ENCODE data around the gene ZBTB16. TPM values are rescaled to one million over a fixed set of nuclear protein-coding genes. Genes with fewer than 3 reads are reported as not detected.

ZBTB16 gene
- total RNA-seq, 2 donors from 2014 or later: 17.2 to 20.7 TPM

GRCh38 chr11:114289779-114290178, 230.3 kb downstream of the ZBTB16 start:
- peaks cover 5% of the 10 kb centered on the region for H3K4me1 Mint-ChIP-seq
- H3K27ac Mint-ChIP-seq: no peak overlapping the region
- no peak for DNase-seq
- peaks cover 2% of the 10 kb centered on the region for H3K36me3 Mint-ChIP-seq (ENCODE audit: low read depth)
- no peak for ATAC-seq
- H3K27me3 Mint-ChIP-seq: peaks cover 31% of the 10 kb centered on the region
- H3K9me3 ChIP-seq (ENCODE audit: control insufficient read depth, low read length, poor library complexity, severe bottlenecking): no peaks in the 10 kb centered on the region
- no peak overlapping the region for H3K4me3 Mint-ChIP-seq

GRCh38 chr11:114290503-114291235, 231.2 kb downstream of the ZBTB16 start:
- peaks cover 5% of the 10 kb centered on the region for H3K4me1 Mint-ChIP-seq

GRCh38 chr11:114291381-114291780, 231.9 kb downstream of the ZBTB16 start:
- Mint-ChIP-seq H3K36me3 (ENCODE audit: low read depth) (peaks cover 2% of the 10 kb centered on the region), H3K4me1 (peaks cover 7% of the 10 kb centered on the region), H3K4me3 (peak overlapping the region; percentile 3), H3K27ac (peak overlapping the region; percentile 65), H3K27me3 (peaks cover 37% of the 10 kb centered on the region)
- no peaks in the 10 kb centered on the region for H3K9me3 ChIP-seq (ENCODE audit: control insufficient read depth, low read length, poor library complexity, severe bottlenecking)
- DNase-seq (no peak), ATAC-seq (no peak)

More at GRCh38 chr11:114290503-114291235, 231.2 kb downstream of the ZBTB16 start:
- no peak overlapping the region for H3K4me3 Mint-ChIP-seq
- H3K9me3 ChIP-seq (ENCODE audit: control insufficient read depth, low read length, poor library complexity, severe bottlenecking): no peaks in the 10 kb centered on the region
- no peak overlapping the region for H3K27ac Mint-ChIP-seq
- peaks cover 2% of the 10 kb centered on the region for H3K36me3 Mint-ChIP-seq (ENCODE audit: low read depth)
- ATAC-seq: no peak
- DNase-seq: no peak
- H3K27me3 Mint-ChIP-seq: peaks cover 31% of the 10 kb centered on the region

- Mint-ChIP-seq H3K4me3 (peak overlapping the region; percentile 42), H3K4me1 (peaks cover 7% of the 10 kb centered on the region)
Measured at GRCh38 chr11:114291842-114292680, 232.6 kb downstream of the ZBTB16 start.

GRCh38 chr11:114293201-114293711, 233.7 kb downstream of the ZBTB16 start:
- DNase-seq (no peak), ATAC-seq (no peak)
- Mint-ChIP-seq H3K4me3 (no peak overlapping the region), H3K27me3 (peaks cover 38% of the 10 kb centered on the region), H3K36me3 (ENCODE audit: low read depth) (peaks cover 2% of the 10 kb centered on the region), H3K27ac (no peak overlapping the region), H3K4me1 (peaks cover 7% of the 10 kb centered on the region)
- no peaks in the 10 kb centered on the region for H3K9me3 ChIP-seq (ENCODE audit: control insufficient read depth, low read length, poor library complexity, severe bottlenecking)

More at GRCh38 chr11:114291842-114292680, 232.6 kb downstream of the ZBTB16 start:
- Mint-ChIP-seq H3K27me3 (peaks cover 38% of the 10 kb centered on the region), H3K36me3 (ENCODE audit: low read depth) (peaks cover 2% of the 10 kb centered on the region), H3K27ac (peak overlapping the region; percentile 65)
- no peak for DNase-seq
- ATAC-seq: no peak
- no peaks in the 10 kb centered on the region for H3K9me3 ChIP-seq (ENCODE audit: control insufficient read depth, low read length, poor library complexity, severe bottlenecking)

GRCh38 chr11:114295676-114296604, 236.4 kb downstream of the ZBTB16 start, which contains the start of gene NNMT:
Gene NNMT (plus strand): TSS chr11:114296399. CDS start chr11:114296557, 158 bp downstream.
- peaks cover 7% of the 10 kb centered on the region for H3K4me1 Mint-ChIP-seq
- H3K27ac Mint-ChIP-seq: no peak within 1 kb of the TSS
- ATAC-seq (no peak), DNase-seq (no peak)
- peak within 1 kb of the TSS; percentile 25 for H3K4me3 Mint-ChIP-seq
- peaks cover 2% of the 10 kb centered on the region for H3K36me3 Mint-ChIP-seq (ENCODE audit: low read depth)
- peaks cover 26% of the 10 kb centered on the region for H3K27me3 Mint-ChIP-seq
- no peaks in the 10 kb centered on the region for H3K9me3 ChIP-seq (ENCODE audit: control insufficient read depth, low read length, poor library complexity, severe bottlenecking)

GRCh38 chr11:114296605-114297372, 237.3 kb downstream of the ZBTB16 start:
- no peak for DNase-seq
- peaks cover 3% of the 10 kb centered on the region for H3K36me3 Mint-ChIP-seq (ENCODE audit: low read depth)
- no peaks in the 10 kb centered on the region for H3K9me3 ChIP-seq (ENCODE audit: control insufficient read depth, low read length, poor library complexity, severe bottlenecking)
- H3K4me1 Mint-ChIP-seq: peaks cover 4% of the 10 kb centered on the region
- ATAC-seq: no peak
- peaks cover 24% of the 10 kb centered on the region for H3K27me3 Mint-ChIP-seq
- H3K4me3 Mint-ChIP-seq: no peak overlapping the region
- H3K27ac Mint-ChIP-seq: no peak overlapping the region

- no peaks in the 10 kb centered on the region for H3K9me3 ChIP-seq (ENCODE audit: control insufficient read depth, low read length, poor library complexity, severe bottlenecking)
- ATAC-seq: no peak
- no peak for DNase-seq
- Mint-ChIP-seq H3K27ac (no peak overlapping the region), H3K27me3 (peaks cover 18% of the 10 kb centered on the region), H3K4me1 (peaks cover 2% of the 10 kb centered on the region), H3K4me3 (no peak overlapping the region), H3K36me3 (ENCODE audit: low read depth) (peaks cover 3% of the 10 kb centered on the region)
Measured at GRCh38 chr11:114297806-114298709, 238.5 kb downstream of the ZBTB16 start.

- Mint-ChIP-seq H3K4me3 (no peak overlapping the region), H3K4me1 (peaks cover 2% of the 10 kb centered on the region), H3K27ac (no peak overlapping the region), H3K36me3 (ENCODE audit: low read depth) (peaks cover 3% of the 10 kb centered on the region), H3K27me3 (peaks cover 17% of the 10 kb centered on the region)
- DNase-seq (no peak), ATAC-seq (no peak)
- no peaks in the 10 kb centered on the region for H3K9me3 ChIP-seq (ENCODE audit: control insufficient read depth, low read length, poor library complexity, severe bottlenecking)
Measured at GRCh38 chr11:114298710-114299109, 239.2 kb downstream of the ZBTB16 start.
